NK-92 treated with Interleukin-12 subunit alpha and Interleukin-12 subunit beta, amount 100 ng/mL, for 24 hours (cell line): ENCODE data around the gene LONRF2.
A peak's percentile ranks its signal among the peaks of the same experiment; 100 is the strongest.

ENCODE experiments used
- DNase-seq: peaks from one replicate; lab custom pipeline; 2025; lab: John Stamatoyannopoulos, UW

The LONRF2 gene

GRCh38 chr2:100235581-100235980, 86.7 kb downstream of the LONRF2 start:
- no peak for DNase-seq

GRCh38 chr2:100235098-100235497, 87.2 kb downstream of the LONRF2 start:
- DNase-seq = peak; percentile 10

- no peak for DNase-seq
Measured at GRCh38 chr2:100234141-100234540, 88.2 kb downstream of the LONRF2 start.

- DNase-seq = no peak
Measured at GRCh38 chr2:100233061-100233460, 89.2 kb downstream of the LONRF2 start.

- DNase-seq = no peak
Measured at GRCh38 chr2:100230754-100231153, 91.5 kb downstream of the LONRF2 start.

GRCh38 chr2:100228967-100229366, 93.3 kb downstream of the LONRF2 start:
- no peak for DNase-seq

GRCh38 chr2:100228415-100228814, 93.9 kb downstream of the LONRF2 start:
- DNase-seq = no peak

- DNase-seq = no peak
Measured at GRCh38 chr2:100224988-100225710, 97.2 kb downstream of the LONRF2 start.

- DNase-seq = no peak
Measured at GRCh38 chr2:100223502-100223901, 98.8 kb downstream of the LONRF2 start.
